Nephron (organoid): ENCODE measurements around the gene FAH.

ENCODE experiments used
- H3K27ac Mint-ChIP-seq, 3 experiments: 2 replicates each; pipeline ENCODE4 v1.8.0; 2020; ENCODE audit warnings: mixed read lengths in 3 of 3, mild to moderate bottlenecking in 2 of 3, moderate library complexity in 1 of 3
- H3K27me3 Mint-ChIP-seq: 2 replicates; pipeline ENCODE4 v1.8.0; 2021; ENCODE audit warnings: low read depth, mild to moderate bottlenecking, moderate library complexity, mixed read lengths
- H3K36me3 Mint-ChIP-seq: 2 replicates; pipeline ENCODE4 v1.8.0; 2020; ENCODE audit warnings: low read depth, mixed read lengths
- H3K4me1 Mint-ChIP-seq: 2 replicates; pipeline ENCODE4 v1.8.0; 2020; ENCODE audit warnings: mixed read lengths
- H3K4me3 Mint-ChIP-seq, 3 experiments: 2 replicates each; pipeline ENCODE4 v1.8.0; 2020; ENCODE audit warnings: mild to moderate bottlenecking in 3 of 3, mixed read lengths in 3 of 3, moderate library complexity in 2 of 3
- H3K9me3 Mint-ChIP-seq: 2 replicates; pipeline ENCODE4 v1.8.0; 2020; ENCODE audit warnings: mixed read lengths
- TF ChIP-seq, protein P1 (sequence below), 3 experiments: fragments of 200-600 bp; sonication (generic); IDR thresholded peaks; one replicate each; pipeline ENCODE4 v1.5.0; 2021; ENCODE audit warnings: antibody characterized with exemption in 3 of 3; ENCODE audit not compliant: unreplicated experiment in 3 of 3

FAH gene

DNA sequence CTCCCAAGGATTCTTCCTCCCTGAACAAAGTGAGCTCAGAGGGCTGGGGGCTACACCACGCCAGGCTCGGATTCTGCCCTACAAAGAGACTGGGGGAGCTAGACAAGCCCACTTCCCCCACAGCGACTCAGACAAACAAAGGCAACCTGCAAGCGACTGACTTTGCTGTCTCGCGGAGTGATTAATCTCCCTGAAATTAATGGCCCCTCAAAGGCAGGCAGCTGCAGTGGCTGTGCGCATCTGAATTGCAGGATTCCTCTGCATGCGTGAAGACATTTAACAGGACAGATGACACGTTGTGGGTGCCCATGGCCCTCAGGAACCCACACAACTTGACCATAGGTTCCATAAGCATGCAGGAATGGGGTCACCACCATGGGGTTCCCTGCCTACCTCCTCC, 80.8 kb downstream of the FAH start:
- H3K4me3 Mint-ChIP-seq, result no peak overlapping the region
- TF ChIP-seq, protein P1, sequence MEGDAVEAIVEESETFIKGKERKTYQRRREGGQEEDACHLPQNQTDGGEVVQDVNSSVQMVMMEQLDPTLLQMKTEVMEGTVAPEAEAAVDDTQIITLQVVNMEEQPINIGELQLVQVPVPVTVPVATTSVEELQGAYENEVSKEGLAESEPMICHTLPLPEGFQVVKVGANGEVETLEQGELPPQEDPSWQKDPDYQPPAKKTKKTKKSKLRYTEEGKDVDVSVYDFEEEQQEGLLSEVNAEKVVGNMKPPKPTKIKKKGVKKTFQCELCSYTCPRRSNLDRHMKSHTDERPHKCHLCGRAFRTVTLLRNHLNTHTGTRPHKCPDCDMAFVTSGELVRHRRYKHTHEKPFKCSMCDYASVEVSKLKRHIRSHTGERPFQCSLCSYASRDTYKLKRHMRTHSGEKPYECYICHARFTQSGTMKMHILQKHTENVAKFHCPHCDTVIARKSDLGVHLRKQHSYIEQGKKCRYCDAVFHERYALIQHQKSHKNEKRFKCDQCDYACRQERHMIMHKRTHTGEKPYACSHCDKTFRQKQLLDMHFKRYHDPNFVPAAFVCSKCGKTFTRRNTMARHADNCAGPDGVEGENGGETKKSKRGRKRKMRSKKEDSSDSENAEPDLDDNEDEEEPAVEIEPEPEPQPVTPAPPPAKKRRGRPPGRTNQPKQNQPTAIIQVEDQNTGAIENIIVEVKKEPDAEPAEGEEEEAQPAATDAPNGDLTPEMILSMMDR (IDR thresholded peaks at IDR 0.05; ENCODE audit: unreplicated experiment in 3 of 3), result no peak
- H3K27me3 Mint-ChIP-seq, result peaks cover 5% of the 10 kb centered on the region
- H3K4me1 Mint-ChIP-seq, result peaks cover 11% of the 10 kb centered on the region
- no peaks in the 10 kb centered on the region for H3K36me3 Mint-ChIP-seq
- H3K27ac Mint-ChIP-seq, result no peak overlapping the region
- no peaks in the 10 kb centered on the region for H3K9me3 Mint-ChIP-seq

DNA sequence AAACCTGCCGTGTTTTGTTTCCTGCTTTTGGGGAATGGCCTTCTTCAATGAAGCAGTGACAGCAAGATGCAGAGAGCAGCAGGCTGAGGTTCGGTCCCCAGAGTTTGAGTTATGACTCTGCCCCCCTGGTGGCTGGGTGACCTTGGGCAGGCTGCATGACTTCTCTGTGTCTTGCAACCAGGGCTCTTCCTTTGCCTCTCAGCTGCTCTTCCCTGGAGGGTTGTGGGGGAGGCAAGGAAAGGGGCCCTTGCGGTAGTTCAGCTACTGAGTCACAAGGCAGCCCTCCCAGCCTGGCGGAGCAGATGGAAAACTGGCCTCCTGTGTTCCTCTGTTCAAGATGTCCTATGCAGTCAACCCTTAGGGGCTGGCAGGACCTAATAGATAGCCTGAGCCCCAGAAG, 82.1 kb downstream of the FAH start:
- no peaks in the 10 kb centered on the region for H3K9me3 Mint-ChIP-seq
- TF ChIP-seq, protein P1 (IDR thresholded peaks at IDR 0.05; ENCODE audit: unreplicated experiment in 3 of 3), result peak in 1 of 3 experiments; percentile 8
- no peak overlapping the region for H3K4me3 Mint-ChIP-seq
- no peak overlapping the region for H3K27ac Mint-ChIP-seq
- H3K4me1 Mint-ChIP-seq, result peaks cover 11% of the 10 kb centered on the region
- peaks cover 9% of the 10 kb centered on the region for H3K27me3 Mint-ChIP-seq
- no peaks in the 10 kb centered on the region for H3K36me3 Mint-ChIP-seq
